ENCODE results near the gene SSC5D.

The SSC5D gene

DNA sequence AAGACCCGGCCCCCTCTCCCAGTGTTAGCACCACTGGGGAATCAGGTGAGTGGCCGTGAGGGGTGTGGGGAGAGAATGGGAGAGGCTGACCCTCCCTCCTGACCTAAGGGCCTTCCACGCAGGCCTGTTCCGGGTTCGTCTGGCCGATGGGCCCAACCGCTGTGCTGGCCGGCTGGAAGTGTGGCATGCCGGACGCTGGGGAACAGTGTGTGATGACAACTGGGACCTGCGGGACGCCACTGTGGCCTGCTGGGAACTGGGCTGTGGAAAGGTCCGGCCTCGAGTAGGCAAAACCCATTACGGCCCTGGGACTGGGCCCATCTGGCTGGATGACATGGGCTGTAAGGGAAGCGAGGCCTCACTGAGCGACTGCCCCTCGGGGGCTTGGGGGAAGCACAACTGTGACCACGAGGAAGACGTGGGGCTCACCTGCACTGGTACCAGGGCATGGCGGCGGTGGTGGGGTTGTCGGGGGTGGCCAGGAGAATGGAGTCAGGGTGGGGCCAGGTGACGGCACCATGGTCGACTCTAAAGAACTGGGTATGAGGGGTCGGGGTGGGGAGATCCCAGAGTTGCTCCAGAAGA lies 12.2 kb downstream of the SSC5D start:
- H3K27ac ChIP-seq = no peak overlapping the region
- DNase-seq (ENCODE audit: low read depth, low spot score) = no peak

DNA sequence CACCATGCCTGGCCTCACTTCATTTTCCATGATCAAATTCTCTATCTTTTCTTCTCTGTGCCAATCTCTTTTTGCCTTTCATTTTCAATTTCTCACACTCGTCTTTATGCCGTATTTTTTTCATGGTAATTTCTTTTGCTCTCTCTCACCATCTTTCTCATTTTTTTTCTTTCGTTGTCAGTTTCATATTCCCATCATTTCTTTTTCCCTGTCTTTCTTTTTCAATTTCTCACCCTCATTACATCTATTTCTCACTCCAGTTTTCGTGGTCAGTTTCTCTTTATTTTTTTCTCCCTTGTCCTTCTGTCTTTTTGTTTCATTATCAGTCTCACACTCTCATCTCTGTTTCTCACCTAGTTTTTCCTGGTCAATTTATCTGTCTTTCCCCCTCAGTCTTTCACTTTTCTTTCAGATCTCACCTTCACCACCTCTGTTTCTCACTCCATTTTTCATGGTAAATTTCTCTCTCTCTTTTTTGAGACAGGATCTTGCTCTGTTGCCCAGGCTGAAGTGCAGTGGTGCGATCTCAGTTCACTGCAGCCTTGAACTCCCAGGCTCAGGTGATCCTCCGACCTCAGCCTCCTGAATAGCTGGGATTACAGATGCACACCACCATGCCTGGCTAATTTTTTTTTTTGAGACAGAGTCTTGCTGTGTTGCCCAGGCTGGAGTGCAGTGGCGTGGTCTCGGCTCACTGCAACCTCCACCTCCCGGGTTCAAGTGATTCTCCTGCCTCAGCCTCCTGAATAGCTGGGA lies 14.1 kb downstream of the SSC5D start:
- H3K27ac ChIP-seq = no peak overlapping the region
- DNase-seq (ENCODE audit: low read depth, low spot score) = no peak

DNA sequence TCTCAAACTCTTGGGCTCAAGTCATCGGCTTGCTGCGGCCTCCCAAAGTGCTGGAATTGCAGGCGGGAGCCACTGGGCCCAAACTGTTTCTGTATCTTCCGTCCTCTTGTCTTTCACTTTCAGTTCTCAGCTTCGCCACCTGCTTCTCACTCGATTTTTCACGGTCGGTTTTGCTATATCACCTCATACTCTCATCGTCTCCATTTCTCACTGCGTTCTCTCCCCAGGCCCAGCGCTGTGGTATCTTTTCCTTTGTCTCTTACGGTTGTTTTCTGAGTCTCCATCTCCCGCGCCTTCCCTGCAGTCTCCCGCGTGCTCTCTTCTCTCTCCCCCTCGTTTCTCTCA lies 14.9 kb downstream of the SSC5D start:
- no peak overlapping the region for H3K27ac ChIP-seq
- no peak for DNase-seq (ENCODE audit: low read depth, low spot score)

DNA sequence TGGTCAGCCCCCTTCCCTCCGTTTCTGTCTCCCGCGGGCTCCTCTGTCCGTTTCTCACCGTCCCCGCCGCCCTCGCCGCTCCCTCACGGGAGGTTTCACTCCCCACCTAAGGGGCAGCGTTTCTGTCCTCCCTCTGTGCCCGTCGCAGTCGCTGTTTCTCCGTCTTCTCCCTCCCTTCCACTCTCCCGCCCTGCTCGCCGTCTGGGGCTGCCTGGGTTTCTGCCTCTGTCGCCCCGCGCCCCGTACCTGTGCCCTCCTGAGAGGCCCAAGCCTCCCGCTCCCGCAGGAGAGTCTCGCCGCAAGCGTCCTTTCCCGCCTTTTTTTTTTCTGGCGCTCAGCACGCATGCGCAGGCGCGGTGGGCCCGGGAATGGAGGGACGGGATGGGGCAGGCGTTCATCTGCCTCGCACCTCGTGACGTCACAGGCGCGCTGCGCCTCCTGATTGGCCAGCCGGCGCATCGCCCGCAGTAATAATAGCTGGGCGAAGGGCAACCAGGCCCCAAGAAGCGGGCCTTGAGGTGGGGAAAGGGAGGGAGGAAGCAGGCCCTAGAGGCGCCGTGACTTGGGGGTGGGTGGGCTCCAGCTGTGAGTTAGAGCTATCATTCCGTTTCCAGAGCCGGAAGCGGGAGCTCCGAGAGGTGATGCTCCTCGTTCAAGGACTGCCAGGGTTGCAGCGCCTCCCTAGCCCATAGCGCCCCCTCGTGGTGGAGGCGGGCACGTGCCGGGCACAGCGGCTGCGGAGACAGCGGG lies 15.4 kb downstream of the SSC5D start:
- no peak overlapping the region for H3K27ac ChIP-seq
- peak; percentile 31 for DNase-seq (ENCODE audit: low read depth, low spot score)

DNA sequence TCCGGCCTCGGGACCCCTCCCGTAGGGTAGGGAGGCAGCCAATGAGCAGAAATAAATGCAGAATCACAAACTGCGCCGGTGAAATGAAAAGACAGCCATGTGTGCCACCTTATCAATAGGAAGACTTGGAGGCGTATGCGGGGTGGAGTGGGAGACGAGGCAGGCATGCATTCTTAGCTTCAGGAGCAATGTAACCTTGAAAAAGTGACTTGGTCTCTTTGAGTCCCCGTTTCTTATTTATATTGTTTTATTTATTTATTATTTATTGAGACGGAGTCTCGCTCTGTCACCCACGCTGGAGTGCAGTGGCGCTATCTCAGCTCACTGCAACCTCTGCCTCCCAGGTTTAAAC lies 16.0 kb downstream of the SSC5D start:
- H3K27ac ChIP-seq = no peak overlapping the region
- no peak for DNase-seq (ENCODE audit: low read depth, low spot score)

DNA sequence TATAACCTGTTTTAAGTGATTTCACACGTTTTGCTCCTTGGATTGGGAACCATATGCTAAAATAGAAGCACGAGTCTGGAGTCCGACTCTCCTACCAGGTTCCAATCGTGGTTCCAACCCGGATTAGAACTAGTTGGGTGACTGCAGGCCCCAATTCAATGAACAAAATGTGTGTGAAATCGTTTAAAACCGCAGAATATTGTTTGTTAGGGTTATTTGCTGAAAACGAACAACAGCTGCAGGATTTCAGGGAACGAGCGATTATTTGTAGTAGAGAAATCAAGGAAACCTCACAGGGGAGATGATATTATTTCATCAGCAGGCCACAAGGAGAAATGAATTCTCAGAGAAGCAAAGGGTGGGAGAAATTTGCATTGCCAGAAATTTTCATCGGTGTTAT lies 16.7 kb downstream of the SSC5D start:
- no peak for DNase-seq (ENCODE audit: low read depth, low spot score)
- no peak overlapping the region for H3K27ac ChIP-seq

DNA sequence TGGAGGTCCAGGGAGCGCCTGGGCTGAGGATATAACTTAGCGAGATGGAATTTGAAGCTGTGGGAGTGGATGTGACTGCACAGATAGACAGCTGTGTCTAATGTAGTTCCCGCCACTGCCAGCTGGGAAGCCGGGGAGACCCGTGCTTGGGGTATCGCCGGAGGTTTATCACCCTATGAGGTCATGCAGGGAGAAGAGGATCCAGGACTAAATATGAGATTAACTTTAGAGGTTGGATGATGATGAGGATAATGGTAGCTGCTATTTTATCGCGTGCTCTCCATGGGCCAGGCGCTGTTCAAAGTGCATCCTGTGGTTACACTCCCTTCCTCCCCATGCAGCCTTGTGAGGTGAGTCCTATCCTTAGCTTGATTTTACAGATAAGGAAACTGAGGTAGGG lies 19.9 kb downstream of the SSC5D start:
- DNase-seq (ENCODE audit: low read depth, low spot score) = no peak
- H3K27ac ChIP-seq = no peak overlapping the region

DNA sequence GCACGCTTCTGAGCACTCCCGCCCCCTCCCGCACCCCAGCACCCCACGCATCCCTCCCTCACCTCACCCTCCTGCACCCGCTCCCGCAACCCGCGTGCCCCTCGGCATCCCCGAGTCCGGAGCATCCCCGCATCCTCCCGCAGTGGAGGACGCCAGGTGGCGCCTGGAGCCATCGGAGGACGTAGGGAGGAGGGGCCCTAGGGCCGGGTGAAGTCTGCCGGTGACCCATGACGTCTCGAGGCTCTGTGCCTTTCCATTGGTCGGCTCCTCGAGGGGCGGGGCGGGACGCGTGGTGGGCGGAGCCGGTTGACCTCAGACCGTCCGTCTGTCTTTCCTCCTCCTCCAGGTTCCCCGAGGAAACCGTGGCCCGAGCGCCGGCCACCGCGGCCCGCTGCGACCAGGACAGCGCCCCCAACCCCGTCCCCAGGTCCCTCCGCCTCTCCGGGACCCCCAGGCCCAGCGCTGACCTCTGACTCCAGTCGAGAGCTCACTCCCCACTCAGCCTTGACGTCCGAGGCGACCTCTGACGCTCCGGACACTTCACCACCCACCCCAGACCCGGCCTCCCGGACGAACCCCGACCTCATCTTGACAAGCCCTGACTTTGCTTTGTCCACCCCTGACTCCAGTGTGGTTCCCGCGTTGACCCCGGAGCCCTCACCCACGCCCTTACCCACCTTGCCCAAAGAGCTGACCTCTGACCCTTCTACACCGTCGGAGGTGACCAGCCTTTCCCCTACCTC lies 28.8 kb downstream of the SSC5D start:
- peak; percentile 44 for DNase-seq (ENCODE audit: low read depth, low spot score)
- H3K27ac ChIP-seq = no peak overlapping the region

DNA sequence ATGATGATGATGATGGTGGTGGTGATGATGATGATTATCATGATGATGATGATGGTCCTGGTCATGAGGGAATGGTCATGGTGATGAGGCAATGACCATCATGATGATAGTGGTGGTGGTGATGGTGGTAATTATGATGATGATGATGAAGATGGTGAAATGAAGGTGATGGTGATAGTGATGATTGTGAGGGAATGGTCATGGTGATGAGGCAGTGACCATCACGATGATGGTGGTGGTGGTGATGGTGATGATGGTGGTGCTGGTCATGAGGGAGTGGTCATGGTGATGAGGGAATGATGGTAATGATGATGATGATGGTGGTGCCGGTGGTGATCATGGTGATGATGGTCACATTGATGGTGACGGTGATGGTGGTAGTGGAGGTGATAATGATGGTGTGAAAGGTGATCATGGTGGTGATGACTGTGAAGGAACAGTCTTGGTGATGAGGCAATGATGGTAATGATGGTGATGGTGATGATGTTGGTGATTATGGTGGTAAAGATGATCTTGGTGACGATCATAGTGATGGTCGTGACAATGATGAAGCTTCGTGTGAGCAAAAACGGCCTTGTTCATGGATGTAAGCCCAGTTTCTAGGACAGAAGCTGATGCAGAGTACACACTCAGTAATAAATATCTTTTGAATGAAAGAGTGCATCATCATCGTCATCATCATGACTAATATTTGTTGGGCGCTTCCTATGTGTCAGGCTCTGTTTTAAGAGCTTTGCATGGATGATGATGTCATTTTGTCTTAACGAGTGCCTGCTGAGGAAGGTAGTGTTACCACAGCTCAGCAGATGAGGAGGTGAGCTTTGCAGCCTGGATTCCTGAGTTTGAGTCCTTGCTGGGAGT lies 31.4 kb downstream of the SSC5D start:
- peak overlapping the region; percentile 12 for H3K27ac ChIP-seq
- peak; percentile 87 for DNase-seq (ENCODE audit: low read depth, low spot score)

DNA sequence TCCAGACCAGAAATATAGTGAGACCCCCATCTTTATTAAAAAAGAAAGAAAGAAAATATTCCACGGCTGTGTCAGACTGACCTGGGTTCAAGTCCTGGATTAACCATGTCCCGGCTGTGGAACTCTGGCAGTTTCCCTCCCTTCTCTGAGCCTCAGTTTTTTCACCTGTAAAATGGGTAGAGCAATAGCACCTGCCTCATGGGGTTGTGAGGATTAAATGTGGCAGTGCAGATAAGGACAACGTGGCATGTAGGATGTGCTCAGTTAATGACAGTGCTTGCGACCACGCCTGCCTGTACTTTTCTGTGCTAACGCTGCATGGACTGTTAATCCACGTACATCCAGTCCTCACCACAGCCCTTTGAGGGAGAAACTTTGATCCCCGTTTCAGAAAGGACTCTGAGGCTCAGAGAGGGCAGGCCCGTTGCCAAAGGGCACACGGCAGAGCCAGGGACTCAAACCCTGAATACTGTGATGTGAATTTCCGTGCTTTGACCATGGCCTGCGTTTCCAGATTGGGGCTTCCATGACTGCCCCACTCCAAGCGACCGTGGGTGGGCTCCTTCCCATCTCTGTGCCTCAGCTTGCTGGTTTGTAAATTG lies 32.6 kb downstream of the SSC5D start:
- no peak overlapping the region for H3K27ac ChIP-seq
- DNase-seq (ENCODE audit: low read depth, low spot score) = no peak

DNA sequence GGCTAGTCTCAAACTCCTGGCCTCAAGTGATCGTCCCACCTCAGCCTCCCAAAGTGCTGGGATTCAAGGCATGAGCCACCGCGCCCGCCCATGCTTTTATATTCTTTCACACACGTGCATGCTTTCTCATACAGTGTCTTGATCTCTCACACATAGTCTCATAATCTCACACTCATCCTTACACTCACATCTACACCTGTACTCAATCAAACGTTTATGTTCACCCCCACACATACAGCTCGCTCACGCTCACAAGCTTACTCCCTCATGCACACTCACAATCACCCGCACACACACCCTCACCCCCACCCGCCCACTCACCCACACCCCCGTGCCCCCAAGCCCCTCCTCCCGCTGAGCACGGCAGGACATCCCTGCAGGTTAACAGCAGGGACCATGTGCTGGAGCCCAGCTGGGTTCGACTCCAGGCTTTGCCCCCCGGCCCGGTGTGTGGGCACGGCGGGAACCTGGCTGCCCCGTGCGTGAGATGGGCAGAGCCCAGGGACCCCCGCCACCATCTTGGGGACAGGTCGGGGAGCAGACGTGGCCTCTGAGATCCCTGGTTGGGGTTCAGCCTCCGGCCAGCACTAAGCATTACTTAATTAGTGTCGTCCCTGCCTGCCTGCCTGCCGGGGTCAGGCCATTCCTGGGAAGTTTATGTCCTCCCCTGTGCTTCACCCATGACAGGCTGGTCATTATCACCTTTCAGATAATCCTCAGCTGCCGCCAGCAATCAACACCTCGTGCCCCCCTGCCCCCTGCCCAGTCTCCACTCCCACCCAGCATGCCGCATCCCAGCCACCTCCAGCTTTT lies 37.3 kb downstream of the SSC5D start:
- DNase-seq (ENCODE audit: low read depth, low spot score) = no peak
- H3K27ac ChIP-seq = no peak overlapping the region

DNA sequence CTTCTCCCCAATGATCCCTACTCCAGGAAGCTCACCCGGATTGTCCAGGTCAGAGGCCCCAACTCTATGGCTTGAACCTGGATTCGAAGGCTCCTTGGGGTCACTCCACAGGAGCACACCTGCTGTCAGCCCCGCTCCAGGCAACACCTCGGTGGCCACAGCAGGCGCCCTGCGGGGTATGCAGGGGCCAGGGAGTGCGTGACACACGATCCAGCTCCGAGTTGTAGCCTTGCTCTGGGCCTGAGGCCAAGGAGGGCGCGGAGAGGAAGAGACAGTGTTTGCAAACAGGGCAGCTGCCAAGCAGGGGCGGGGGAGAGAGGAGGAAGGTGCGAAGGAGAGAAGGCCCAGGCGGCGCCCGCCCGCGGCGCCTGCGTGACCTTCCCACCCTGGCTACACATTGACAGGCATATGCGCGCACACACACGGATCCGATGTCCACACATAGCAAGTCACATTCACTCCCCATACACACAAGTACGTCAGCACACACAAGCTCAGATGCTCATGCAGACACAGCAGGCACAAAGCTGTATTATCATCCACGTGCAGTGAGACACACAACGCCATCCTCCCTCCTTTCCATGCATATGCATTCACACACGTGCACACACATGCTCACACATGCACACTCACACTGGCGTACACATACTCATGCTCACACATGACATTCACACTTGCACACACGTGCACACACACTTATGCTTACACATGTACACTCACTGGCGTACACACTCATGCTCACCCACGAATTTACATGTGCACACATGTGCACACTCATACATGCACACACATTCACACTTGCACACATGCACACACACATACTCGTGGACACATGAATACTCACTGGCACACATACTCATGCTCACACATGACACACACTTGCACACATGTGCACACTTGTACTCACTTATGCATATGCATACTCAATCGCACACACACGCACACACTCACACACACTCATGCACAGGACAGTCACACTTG lies 38.3 kb downstream of the SSC5D start:
- DNase-seq (ENCODE audit: low read depth, low spot score) = no peak
- no peak overlapping the region for H3K27ac ChIP-seq

DNA sequence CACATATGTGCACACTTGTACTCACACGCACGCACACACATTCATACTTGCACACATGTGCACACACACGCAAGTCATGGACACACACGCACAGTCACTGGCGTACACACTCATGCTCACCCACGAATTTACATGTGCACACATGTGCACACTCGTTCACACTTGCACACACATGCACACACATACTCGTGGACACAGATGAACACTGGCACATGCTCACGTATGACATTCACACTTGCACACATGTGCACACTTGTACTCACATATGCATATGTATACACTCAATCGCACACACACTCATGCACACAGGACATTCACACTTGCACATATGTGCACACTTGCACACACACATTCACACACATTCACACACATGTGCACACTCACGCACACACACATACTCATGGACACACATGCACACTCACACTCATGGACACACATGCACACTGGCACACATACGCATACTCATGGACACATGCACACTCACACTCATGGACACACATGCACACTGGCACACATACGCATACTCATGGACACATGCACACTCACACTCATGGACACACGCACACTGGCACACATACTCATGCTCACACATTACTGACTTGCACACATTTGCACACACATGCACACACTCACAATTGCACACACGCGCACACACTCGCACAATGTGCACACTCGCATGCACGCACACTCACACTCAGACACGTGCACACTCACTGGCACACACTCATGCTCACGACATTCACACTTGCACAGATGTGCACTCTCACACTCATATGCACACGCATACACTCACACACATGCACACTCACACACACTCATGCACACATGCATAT lies 39.2 kb downstream of the SSC5D start:
- no peak overlapping the region for H3K27ac ChIP-seq

DNA sequence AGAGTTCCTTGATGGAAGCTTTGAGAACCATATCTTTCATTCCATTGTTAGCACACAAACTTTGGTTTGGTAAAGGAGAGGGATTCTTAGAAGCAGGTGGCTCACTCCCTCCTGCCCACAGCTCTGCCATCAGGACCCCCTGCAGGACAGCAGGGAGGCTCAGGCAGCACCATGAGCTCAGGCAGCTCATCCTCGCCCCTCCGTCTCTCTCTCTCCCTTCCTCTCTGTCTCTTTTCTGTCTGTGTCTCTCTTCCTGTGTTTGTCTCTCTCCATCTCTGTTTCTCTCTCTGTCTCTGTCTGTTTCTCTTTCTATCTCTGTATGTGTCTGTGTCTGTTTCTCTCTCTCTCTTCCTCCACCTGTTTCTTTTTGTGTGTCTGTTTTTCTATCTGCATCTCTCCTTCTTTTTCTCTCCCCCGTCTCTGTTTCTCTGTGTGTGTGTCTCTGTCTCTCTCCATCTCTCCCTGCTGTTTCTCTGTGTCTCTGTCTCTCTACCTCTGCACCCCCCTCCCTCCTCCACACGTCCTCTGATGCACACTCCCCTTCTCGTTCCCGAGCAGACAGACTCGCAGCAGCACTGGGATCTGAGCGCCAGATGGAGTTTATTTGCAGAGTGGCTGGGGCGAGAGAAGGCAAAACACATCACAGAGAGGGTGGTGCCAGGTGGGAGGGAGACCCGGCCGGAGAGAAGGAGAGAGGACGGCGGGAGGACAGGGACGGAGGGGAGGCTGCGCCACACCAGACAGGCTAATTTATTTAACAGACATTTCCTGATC lies 40.0 kb downstream of the SSC5D start:
- H3K27ac ChIP-seq = no peak overlapping the region
- no peak for DNase-seq (ENCODE audit: low read depth, low spot score)

More for the DNA sequence above, 39.2 kb downstream of the SSC5D start:
- DNase-seq (ENCODE audit: low read depth, low spot score) = no peak

DNA sequence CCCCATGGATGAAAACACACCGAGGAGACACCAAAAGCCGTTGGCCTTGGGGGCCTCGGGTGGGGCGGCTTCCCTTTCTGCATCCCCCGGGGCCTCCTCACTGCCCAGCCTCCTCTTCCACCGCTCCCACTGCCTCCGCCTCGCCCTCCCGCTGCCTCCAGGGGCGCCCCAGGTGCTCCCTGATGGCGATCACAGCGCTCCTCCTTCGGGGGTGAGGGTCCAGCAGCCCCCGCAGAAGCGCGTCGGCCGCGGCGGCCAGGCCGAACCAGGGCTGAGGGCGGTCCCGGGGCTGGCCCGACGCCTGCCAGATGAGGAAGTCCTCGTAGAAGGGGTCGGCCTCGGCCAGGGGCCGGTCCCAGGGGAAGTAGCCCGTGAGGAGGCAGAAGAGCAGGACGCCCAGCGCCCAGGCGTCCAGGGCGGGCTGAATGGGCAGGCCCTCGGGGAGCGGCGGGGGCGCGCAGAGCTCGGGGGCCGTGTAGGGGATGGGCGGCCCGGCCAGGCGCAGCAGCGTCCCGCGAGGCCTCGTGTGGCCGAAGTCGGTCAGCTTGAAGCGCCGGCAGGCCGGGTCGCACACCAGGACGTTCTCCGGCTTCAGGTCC lies 41.5 kb downstream of the SSC5D start:
- DNase-seq (ENCODE audit: low read depth, low spot score) = no peak
- H3K27ac ChIP-seq = no peak overlapping the region

DNA sequence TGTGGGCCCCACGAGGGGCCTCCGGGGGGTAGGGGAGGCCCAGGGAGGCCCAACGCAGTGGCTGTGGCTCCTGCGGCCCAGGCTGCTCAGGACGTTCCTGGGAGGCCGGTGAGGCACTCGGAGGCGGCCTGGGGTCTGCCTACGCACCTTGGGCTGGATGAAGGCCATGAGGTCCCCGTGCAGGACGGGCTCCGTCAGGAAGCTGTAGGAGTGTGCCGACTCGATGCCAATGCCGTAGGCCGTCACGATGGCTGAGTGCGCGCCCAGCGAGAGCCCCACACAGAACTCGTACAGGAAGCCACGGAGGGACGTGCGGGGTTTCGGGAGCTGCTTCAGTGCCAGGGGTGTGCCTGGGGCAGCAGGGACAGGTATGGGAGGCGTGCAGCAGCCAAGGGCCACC lies 42.8 kb downstream of the SSC5D start:
- H3K27ac ChIP-seq = no peak overlapping the region
- DNase-seq (ENCODE audit: low read depth, low spot score) = no peak
